IMR-90 (cell line): ENCODE data around the gene ATP8B4. TPM values are rescaled to one million over a fixed set of nuclear protein-coding genes. Genes with fewer than 3 reads are reported as not detected.

Experiments
- ATAC-seq: fragments of 200-7000 bp; cut with Tn5 transposase; 2 replicates; pipeline ENCODE4 v1.9.1; 2020; ENCODE audit warnings: low read depth, mild to moderate bottlenecking, moderate library complexity
- BruUV-seq: library from RNA; stranded (reverse); fragments of 400-500 nt; replicated peaks from 2 replicates; lab custom pipeline; 2021; lab: Mats Ljungman, UMichigan
- CTCF ChIA-PET: fragments of 300-600 bp; formaldehyde crosslinking; extraction: SDS; loops from one replicate; lab custom pipeline; 2021; ENCODE audit warnings: antibody characterized with exemption; lab: Yijun Ruan, JAX
- POLR2A ChIA-PET: fragments of 300-600 bp; sonication (Branson Sonifier 250); formaldehyde crosslinking; loops from one replicate; lab custom pipeline; 2022; ENCODE audit warnings: antibody characterized with exemption; ENCODE audit not compliant: unreplicated experiment; lab: Charles Lee
- DNase-seq: peaks from one replicate; pipeline ENCODE4 v3.0.0; 2013
- H2AFZ ChIP-seq: replicated peaks from 2 replicates; pipeline ENCODE3; 2013; ENCODE audit warnings: low read length, mild to moderate bottlenecking; ENCODE audit not compliant: poor library complexity
- H2AK5ac ChIP-seq: 2 replicates; pipeline ENCODE4 v1.6.1; 2013; ENCODE audit warnings: low read depth, low read length, inconsistent platforms
- H2AK9ac ChIP-seq: replicated peaks from 2 replicates; pipeline ENCODE3; 2013; ENCODE audit warnings: mild to moderate bottlenecking, low read depth, low read length, moderate library complexity; ENCODE audit not compliant: poor library complexity
- H2BK120ac ChIP-seq: 2 replicates; pipeline ENCODE4 v1.6.1; 2013; ENCODE audit warnings: low read depth, low read length, inconsistent platforms
- H2BK15ac ChIP-seq: 3 replicates; pipeline ENCODE4 v1.6.1; 2013; ENCODE audit warnings: low read depth, low read length, inconsistent platforms
- H2BK20ac ChIP-seq: 2 replicates; pipeline ENCODE4 v1.6.1; 2013; ENCODE audit warnings: low read depth, mild to moderate bottlenecking, inconsistent platforms, low read length, moderate library complexity
- H2BK5ac ChIP-seq: 2 replicates; pipeline ENCODE4 v1.6.1; 2013; ENCODE audit warnings: mild to moderate bottlenecking, low read depth, low read length, inconsistent platforms; ENCODE audit not compliant: poor library complexity, severe bottlenecking
- H3K14ac ChIP-seq: replicated peaks from 2 replicates; pipeline ENCODE4 v1.6.1; 2013; ENCODE audit warnings: low read depth, low read length, inconsistent platforms
- H3K18ac ChIP-seq: 2 replicates; pipeline ENCODE4 v1.6.1; 2013; ENCODE audit warnings: low read depth, low read length, control low read depth
- H3K23ac ChIP-seq: 2 replicates; pipeline ENCODE4 v1.6.1; 2013; ENCODE audit warnings: low read depth, low read length, inconsistent platforms
- H3K27ac ChIP-seq: 2 replicates; pipeline ENCODE4 v1.5.1; 2013; ENCODE audit warnings: mild to moderate bottlenecking, control low read depth, low read length; ENCODE audit not compliant: insufficient read depth
- H3K27me3 ChIP-seq: 2 replicates; pipeline ENCODE4 v1.6.1; 2013; ENCODE audit warnings: low read length; ENCODE audit not compliant: control insufficient read depth, insufficient read depth
- H3K36me3 ChIP-seq: 2 replicates; pipeline ENCODE4 v1.6.1; 2013; ENCODE audit warnings: low read length, mixed read lengths; ENCODE audit not compliant: control insufficient read depth, insufficient read depth
- H3K4ac ChIP-seq: 2 replicates; pipeline ENCODE4 v1.6.1; 2013; ENCODE audit warnings: low read depth, low read length, inconsistent platforms
- H3K4me1 ChIP-seq: 2 replicates; pipeline ENCODE4 v1.6.1; 2013; ENCODE audit warnings: low read length, mixed read lengths; ENCODE audit not compliant: control insufficient read depth, insufficient read depth
- H3K4me2 ChIP-seq: 2 replicates; pipeline ENCODE4 v1.6.1; 2013; ENCODE audit warnings: low read depth, mild to moderate bottlenecking, control low read depth, low read length, moderate library complexity
- H3K4me3 ChIP-seq: 2 replicates; pipeline ENCODE4 v1.5.1; 2013; ENCODE audit warnings: low read depth, mild to moderate bottlenecking, control low read depth, low read length, moderate library complexity; ENCODE audit not compliant: insufficient read depth
- H3K56ac ChIP-seq: 2 replicates; pipeline ENCODE4 v1.6.1; 2013; ENCODE audit warnings: low read length, inconsistent platforms; ENCODE audit not compliant: insufficient read depth; ENCODE audit errors: extremely low read depth
- H3K79me1 ChIP-seq, 2 experiments: 2 replicates each; pipeline ENCODE4 v1.6.1; 2013; ENCODE audit warnings: low read length in 2 of 2, inconsistent platforms in 1 of 2, low read depth in 1 of 2
- H3K9ac ChIP-seq: 2 replicates; pipeline ENCODE4 v1.6.1; 2013; ENCODE audit warnings: low read depth, low read length, control low read depth
- H3K9me1 ChIP-seq: 2 replicates; pipeline ENCODE4 v1.6.1; 2013; ENCODE audit warnings: low read length, inconsistent platforms; ENCODE audit not compliant: insufficient read depth
- H3K9me3 ChIP-seq: 2 replicates; pipeline ENCODE4 v1.6.1; 2013; ENCODE audit warnings: low read length; ENCODE audit not compliant: control insufficient read depth, insufficient read depth
- H4K20me1 ChIP-seq: 2 replicates; pipeline ENCODE4 v1.6.1; 2013; ENCODE audit warnings: low read length, inconsistent platforms; ENCODE audit not compliant: insufficient read depth
- H4K5ac ChIP-seq: 2 replicates; pipeline ENCODE4 v1.6.1; 2013; ENCODE audit warnings: mild to moderate bottlenecking, low read depth, low read length, control low read depth
- H4K8ac ChIP-seq, 2 experiments: 2 replicates each; pipeline ENCODE4 v1.6.1; 2013; ENCODE audit warnings: low read depth in 2 of 2, low read length in 2 of 2, control low read depth in 1 of 2, inconsistent platforms in 1 of 2
- H4K91ac ChIP-seq: 2 replicates; pipeline ENCODE4 v1.6.1; 2013; ENCODE audit warnings: low read depth, low read length, inconsistent platforms; ENCODE audit not compliant: insufficient read depth
- ELK1 ChIP-seq: fragments of 150-350 bp; IDR thresholded peaks from 2 replicates; pipeline ENCODE4 v1.6.1; 2016; ENCODE audit warnings: low read depth, mild to moderate bottlenecking, low read length, moderate library complexity, borderline replicate concordance
- RCOR1 ChIP-seq: IDR thresholded peaks from 2 replicates; pipeline ENCODE4 v1.6.1; 2012; ENCODE audit warnings: mild to moderate bottlenecking, low read length, improper control_type of control experiment; ENCODE audit not compliant: insufficient replicate concordance
- WGBS, 2 experiments: methylation state at CpG; one replicate each; pipeline versions ENCODE4 v1.1.5 to v1.1.7; 2013; ENCODE audit warnings: missing lambda C conversion rate in 2 of 2; ENCODE audit not compliant: insufficient read length in 1 of 2; ENCODE audit errors: extremely low coverage in 2 of 2; 5-methylcytosine and 5-hydroxymethylcytosine counted together
- dilution Hi-C: fragments of 300-500 bp; cut with HindIII; formaldehyde crosslinking; loops from one replicate; pipeline ENCODE4 v1.14.3; 2018; ENCODE audit warnings: low sequenced_read_pairs; ENCODE audit not compliant: unreplicated experiment
- in situ Hi-C: fragments of 300-500 bp; cut with MboI; formaldehyde crosslinking; loops from 3 replicates; pipeline ENCODE4 v1.14.3; 2019; ENCODE audit warnings: low sequenced_read_pairs, inconsistent platforms, mixed read lengths
- intact Hi-C: fragments of 100-400 bp; cut with micrococcal nuclease; formaldehyde crosslinking; loops from 2 replicates; pipeline ENCODE4 v1.10.0; 2022
- polyA plus RNA-seq, 3 experiments: library from polyadenylated mRNA; depleted of rRNA; stranded (reverse); fragments of >200 nt; gene quantifications; 2 replicates each; pipeline ENCODE4 v1.2.3, GENCODE V29; 2012; ENCODE audit warnings: low replicate concordance in 1 of 3
- total RNA-seq: library from RNA; depleted of rRNA; stranded (reverse); fragments of >200 nt; gene quantifications from 2 replicates; pipeline ENCODE4 v1.2.3, GENCODE V29; 2012

The ATP8B4 gene
- total and polyA plus RNA-seq, 2 of the 4 experiments (the other 2 are of a cell fraction): 0.12 to 0.54 TPM

GRCh38 chr15:49906966-49907365, 212.1 kb downstream of the ATP8B4 start:
- POLR2A ChIA-PET: no interaction called here
- peak overlapping the region; percentile 43 for H2BK5ac ChIP-seq
- no TSS peak for BruUV-seq
- H4K20me1 ChIP-seq: no peaks in the 10 kb centered on the region
- 0 out of 2 replicates have a peak overlapping the region, but pooled peaks have one; percentile 58 for H2BK120ac ChIP-seq
- H3K27ac ChIP-seq: no peak overlapping the region
- H3K9me3 ChIP-seq: peaks cover 2% of the 10 kb centered on the region; the same call in 1 of the 2 replicates
- peak overlapping the region; percentile 89 for H4K5ac ChIP-seq
- no peak overlapping the region for H3K4me3 ChIP-seq
- H2BK20ac ChIP-seq: peak overlapping the region; percentile 76; the same call in 1 of the 2 replicates
- H3K14ac ChIP-seq: 0 out of 2 replicates have a peak overlapping the region, but pooled peaks have one; percentile 49
- H3K27me3 ChIP-seq: no peaks in the 10 kb centered on the region
- WGBS, 2 experiments: no CpG with 5 or more reads among the region's 1 CpG
- no peak overlapping the region for H3K4me2 ChIP-seq
- H4K91ac ChIP-seq: peak overlapping the region; percentile 69; the same call in 1 of the 2 replicates
- no peak overlapping the region for H3K9ac ChIP-seq
- H2BK15ac ChIP-seq: peak overlapping the region; percentile 45; the same call in 2 of the 3 replicates
- H2AFZ ChIP-seq: no peak overlapping the region
- no peak overlapping the region for H2AK9ac ChIP-seq
- dilution Hi-C loops (no loop called here), in situ Hi-C loops (loop anchor here (25.0 kb wide), 1 partner anchor 670 kb away; no protein-coding TSS in a partner anchor), intact Hi-C loops (no loop called here)
- ATAC-seq: no peak
- H2AK5ac ChIP-seq: peak overlapping the region; percentile 57
- DNase-seq: no peak
- H3K23ac ChIP-seq: no peak overlapping the region
- H3K9me1 ChIP-seq: peaks cover 3% of the 10 kb centered on the region
- H3K36me3 ChIP-seq: no peaks in the 10 kb centered on the region
- TF ChIP-seq RCOR1: no peak
- no peak for TF ChIP-seq ELK1
- H3K4me1 ChIP-seq: peaks cover 13% of the 10 kb centered on the region
- no peak overlapping the region for H3K56ac ChIP-seq
- no peaks in the 10 kb centered on the region for H3K79me1 ChIP-seq
- peak overlapping the region; percentile 71 for H3K4ac ChIP-seq
- CTCF ChIA-PET: no interaction called here
- H4K8ac ChIP-seq: peak overlapping the region; percentile 17 to 48; a peak in 2 of 4 replicates
- H3K18ac ChIP-seq: peak overlapping the region; percentile 88
